ENCODE results near the gene ASPSCR1.

Gene ASPSCR1

GRCh38 chr17:82020572-82021106 is 43.2 kb downstream of the ASPSCR1 start:
- H3K4me3 ChIP-seq (ENCODE audit: low read depth, low read length), result no peak overlapping the region

GRCh38 chr17:82021107-82021899 is 43.9 kb downstream of the ASPSCR1 start:
- peak overlapping the region; percentile 85 for H3K4me3 ChIP-seq (ENCODE audit: low read depth, low read length)
- TF ChIP-seq CTCF (IDR thresholded peaks at IDR 0.05; ENCODE audit: low read depth, low read length), result peak; percentile 77; the same call in 1 of the 2 replicates

More at GRCh38 chr17:82020572-82021106, 43.2 kb downstream of the ASPSCR1 start:
- no peak for TF ChIP-seq CTCF (IDR thresholded peaks at IDR 0.05; ENCODE audit: low read depth, low read length)

- peak overlapping the region; percentile 85 for H3K4me3 ChIP-seq (ENCODE audit: low read depth, low read length)
- no peak for TF ChIP-seq CTCF (IDR thresholded peaks at IDR 0.05; ENCODE audit: low read depth, low read length)
These were observed 44.5 kb downstream of the ASPSCR1 start for GRCh38 chr17:82021900-82022309.

GRCh38 chr17:82022310-82022980 is 45.0 kb downstream of the ASPSCR1 start, which contains the start of gene CENPX:
TSS of gene CENPX (minus strand) at chr17:82022878. CDS start at chr17:82022861, 17 bp downstream.
- TF ChIP-seq CTCF (IDR thresholded peaks at IDR 0.05; ENCODE audit: low read depth, low read length), result no peak

GRCh38 chr17:82022981-82023446 is 45.6 kb downstream of the ASPSCR1 start, which contains the start of gene LRRC45:
TSS of gene LRRC45 (plus strand) at chr17:82023305. CDS start at chr17:82023644, 339 bp downstream.
- H3K4me3 ChIP-seq (ENCODE audit: low read depth, low read length), result peak within 1 kb of the TSS; percentile 85

More at GRCh38 chr17:82022310-82022980, 45.0 kb downstream of the ASPSCR1 start, which contains the start of gene CENPX:
- peak within 1 kb of the TSS; percentile 85 for H3K4me3 ChIP-seq (ENCODE audit: low read depth, low read length)

More at GRCh38 chr17:82022981-82023446, 45.6 kb downstream of the ASPSCR1 start, which contains the start of gene LRRC45:
- TF ChIP-seq CTCF (IDR thresholded peaks at IDR 0.05; ENCODE audit: low read depth, low read length), result no peak

All from WI38 (cell line).